Body of pancreas (tissue), 4 donors: Measurements from ENCODE around the gene TRAF3.

Experiments
- CTCF ChIP-seq, 7 experiments: fragments of 450-650 bp in 4 of 7; fragments of 200-600 bp in 3 of 7; sonication (generic) in 3 of 7; IDR thresholded peaks; one replicate each; pipeline ENCODE4 v1.5.1; 2016 to 2019; ENCODE audit warnings: antibody characterized with exemption in 7 of 7
- POLR2A ChIP-seq, 3 donors: fragments of 450-650 bp; IDR thresholded peaks; one replicate each; pipeline ENCODE4 v1.6.1; 2016; ENCODE audit warnings: antibody characterized with exemption in 3 of 3, mild to moderate bottlenecking in 2 of 3

GRCh38 chr14:102957222-102957621 is 180.0 kb downstream of the TRAF3 start:
- TF ChIP-seq CTCF (IDR thresholded peaks at IDR 0.05): no peak
- TF ChIP-seq POLR2A (IDR thresholded peaks at IDR 0.05): no peak
